Measurements from ENCODE around the gene ACOT11.

GRCh38 chr1:54602554-54602953, 54.5 kb downstream of the ACOT11 start:
- no peak for TF ChIP-seq NCOA2 (CRISPR knock-in tag; IDR thresholded peaks at IDR 0.05)
- TF ChIP-seq ZNF496 (CRISPR knock-in tag; IDR thresholded peaks at IDR 0.05; ENCODE audit: insufficient replicate concordance), result no peak
- no peak for TF ChIP-seq MAX (IDR thresholded peaks at IDR 0.05)

Data from HepG2 (cell line).